DOHH2 (cell line): ENCODE measurements around the gene MR1.
"Not testable (repeated sequence)": the region's sequence is repeated elsewhere in the genome, so short reads cannot be mapped to it uniquely, and the experiment has no call there.

ENCODE experiments used
- H3F3A ChIP-seq: fragments of 200-600 bp; sonication (generic), shearing (Covaris generic); 2 replicates; pipeline ENCODE4 v1.6.0; 2016; ENCODE audit warnings: antibody characterized with exemption, mild to moderate bottlenecking; ENCODE audit not compliant: control insufficient read depth, insufficient read depth
- H3K27ac ChIP-seq: fragments of 200-600 bp; sonication (generic); 2 replicates; pipeline ENCODE4 v1.5.1; 2014; ENCODE audit warnings: low read depth, mild to moderate bottlenecking, low read length, moderate library complexity
- H3K27me3 ChIP-seq: fragments of 200-600 bp; sonication (generic); 2 replicates; pipeline ENCODE4 v1.6.1; 2014; ENCODE audit warnings: mild to moderate bottlenecking, low read length, mixed read lengths; ENCODE audit not compliant: control insufficient read depth
- H3K36me3 ChIP-seq: fragments of 200-600 bp; sonication (generic); 2 replicates; pipeline ENCODE4 v1.6.1; 2014; ENCODE audit warnings: mild to moderate bottlenecking, low read length, moderate library complexity, mixed read lengths; ENCODE audit not compliant: control insufficient read depth
- H3K4me1 ChIP-seq: fragments of 200-600 bp; sonication (generic); 2 replicates; pipeline ENCODE4 v1.6.1; 2014; ENCODE audit warnings: mild to moderate bottlenecking, low read length, mixed read lengths; ENCODE audit not compliant: control insufficient read depth
- H3K4me2 ChIP-seq: fragments of 200-600 bp; sonication (generic); 2 replicates; pipeline ENCODE4 v1.6.0; 2014; ENCODE audit warnings: mild to moderate bottlenecking, low read length, moderate library complexity
- H3K4me3 ChIP-seq: fragments of 200-600 bp; sonication (generic); 2 replicates; pipeline ENCODE4 v1.5.1; 2014; ENCODE audit warnings: mild to moderate bottlenecking, low read length, mixed read lengths
- H3K79me2 ChIP-seq: fragments of 200-600 bp; sonication (generic); 2 replicates; pipeline ENCODE4 v1.6.1; 2014; ENCODE audit warnings: mild to moderate bottlenecking, low read length, mixed read lengths; ENCODE audit not compliant: control insufficient read depth
- H3K9me2 ChIP-seq: fragments of 200-600 bp; sonication (generic); replicated peaks from 2 replicates; pipeline ENCODE4 v1.6.1; 2014; ENCODE audit warnings: mild to moderate bottlenecking, low read length, mixed read lengths; ENCODE audit not compliant: control insufficient read depth
- H3K9me3 ChIP-seq: fragments of 200-600 bp; sonication (generic); 2 replicates; pipeline ENCODE4 v1.6.1; 2014; ENCODE audit warnings: antibody characterized with exemption, low read length, mixed read lengths; ENCODE audit not compliant: control insufficient read depth, insufficient read depth
- H4K20me1 ChIP-seq: fragments of 200-600 bp; sonication (generic); 2 replicates; pipeline ENCODE4 v1.6.0; 2014; ENCODE audit warnings: low read depth, mild to moderate bottlenecking, antibody characterized with exemption, low read length, moderate library complexity; ENCODE audit not compliant: control insufficient read depth, insufficient read depth
- CTCF ChIP-seq: fragments of 200-600 bp; sonication (generic); IDR thresholded peaks from one replicate; pipeline ENCODE4 v1.5.1; 2014; ENCODE audit warnings: antibody characterized with exemption, mild to moderate bottlenecking, low read depth, low read length; ENCODE audit not compliant: poor library complexity, severe bottlenecking
- EZH2phosphoT487 ChIP-seq: fragments of 200-600 bp; sonication (generic); IDR thresholded peaks from 2 replicates; pipeline ENCODE4 v1.6.1; 2017; ENCODE audit warnings: borderline replicate concordance, mild to moderate bottlenecking, antibody characterized with exemption, low read length, moderate library complexity, mixed read lengths

Gene MR1

GRCh38 chr1:181028615-181029014, 5.2 kb upstream of the MR1 start:
- no peak overlapping the region for H3K4me2 ChIP-seq
- H3K9me3 ChIP-seq = no peaks in the 10 kb centered on the region
- no peak overlapping the region for H3K27ac ChIP-seq
- H3K79me2 ChIP-seq = no peaks in the 10 kb centered on the region
- no peak overlapping the region for H3K4me3 ChIP-seq
- H4K20me1 ChIP-seq = no peaks in the 10 kb centered on the region
- peaks cover 14% of the 10 kb centered on the region for H3K4me1 ChIP-seq
- H3K27me3 ChIP-seq = peaks cover 22% of the 10 kb centered on the region
- no peaks in the 10 kb centered on the region; the same call in 1 of the 2 replicates for H3K36me3 ChIP-seq
- TF ChIP-seq EZH2phosphoT487 (no peak), CTCF (no peak)
- H3K9me2 ChIP-seq = no peaks in the 10 kb centered on the region
- no peaks in the 10 kb centered on the region for H3F3A ChIP-seq

- H3K27me3 ChIP-seq = peaks cover 5% of the 10 kb centered on the region; the same call in 1 of the 2 replicates
- H4K20me1 ChIP-seq = no peaks in the 10 kb centered on the region
- H3K4me1 ChIP-seq = peaks cover 33% of the 10 kb centered on the region
- H3K4me2 ChIP-seq = no peak overlapping the region
- no peaks in the 10 kb centered on the region for H3K9me2 ChIP-seq
- no peaks in the 10 kb centered on the region for H3K9me3 ChIP-seq
- TF ChIP-seq CTCF = no peak
- TF ChIP-seq EZH2phosphoT487 = no peak
- H3K36me3 ChIP-seq = no peaks in the 10 kb centered on the region; the same call in 1 of the 2 replicates
- H3K79me2 ChIP-seq = peaks cover 25% of the 10 kb centered on the region
- no peaks in the 10 kb centered on the region for H3F3A ChIP-seq
- H3K4me3 ChIP-seq = no peak overlapping the region
- H3K27ac ChIP-seq = no peak overlapping the region
Observed at GRCh38 chr1:181032535-181032934, 1.2 kb upstream of the MR1 start.

GRCh38 chr1:181033128-181033798, 520 bp upstream of the MR1 start:
- H3F3A ChIP-seq = no peaks in the 10 kb centered on the region
- no peaks in the 10 kb centered on the region for H4K20me1 ChIP-seq
- H3K9me3 ChIP-seq = no peaks in the 10 kb centered on the region
- peaks cover 2% of the 10 kb centered on the region; the same call in 1 of the 2 replicates for H3K27me3 ChIP-seq
- H3K4me1 ChIP-seq = peaks cover 33% of the 10 kb centered on the region
- peaks cover 25% of the 10 kb centered on the region for H3K79me2 ChIP-seq
- no peaks in the 10 kb centered on the region for H3K9me2 ChIP-seq
- TF ChIP-seq CTCF (no peak), EZH2phosphoT487 (no peak)
- peak overlapping the region; percentile 81 for H3K4me2 ChIP-seq
- H3K36me3 ChIP-seq = no peaks in the 10 kb centered on the region; the same call in 1 of the 2 replicates
- peak overlapping the region; percentile 78 for H3K4me3 ChIP-seq
- H3K27ac ChIP-seq = peak overlapping the region; percentile 48

GRCh38 chr1:181035210-181035609, 1.4 kb downstream of the MR1 start:
- not testable (repeated sequence) for H3K36me3 ChIP-seq, H3K9me3 ChIP-seq, H4K20me1 ChIP-seq, H3K9me2 ChIP-seq, H3K27ac ChIP-seq, H3K27me3 ChIP-seq, H3F3A ChIP-seq
- Histone ChIP-seq H3K4me2 (peak overlapping the region; percentile 81), H3K79me2 (peaks cover 25% of the 10 kb centered on the region), H3K4me3 (peak overlapping the region; percentile 78; the same call in 1 of the 2 replicates), H3K4me1 (peaks cover 33% of the 10 kb centered on the region)
